Activated CD8-positive, alpha-beta memory T cell treated with anti-CD3 and anti-CD28 coated beads, Interleukin-2, amount 10 ng/mL, durations not matched to agents 7 days and 5 days (primary cell): ENCODE measurements around the gene SGCA. TPM values are rescaled to one million over a fixed set of nuclear protein-coding genes. Genes with fewer than 3 reads are reported as not detected.

Source experiments
- ATAC-seq: fragments of 150-1000 bp; cut with Tn5 transposase; one replicate; pipeline ENCODE4 v1.10.0; 2021; ENCODE audit warnings: moderate library complexity
- CTCF ChIA-PET: fragments of 350-600 bp; sonication (Branson Sonifier 250); formaldehyde crosslinking; loops from one replicate; lab custom pipeline; 2021; ENCODE audit warnings: antibody characterized with exemption; lab: Charles Lee
- DNase-seq: peaks from one replicate; pipeline ENCODE4 v3.0.0-alpha.2; 2020
- H3K27ac Mint-ChIP-seq: one replicate; pipeline ENCODE4 v1.8.0; 2021; ENCODE audit warnings: mild to moderate bottlenecking, mixed read lengths
- H3K27me3 Mint-ChIP-seq: one replicate; pipeline ENCODE4 v1.8.0; 2021; ENCODE audit warnings: mixed read lengths
- H3K36me3 Mint-ChIP-seq: one replicate; pipeline ENCODE4 v1.8.0; 2021; ENCODE audit warnings: mild to moderate bottlenecking, mixed read lengths
- H3K4me1 Mint-ChIP-seq: one replicate; pipeline ENCODE4 v1.8.0; 2021; ENCODE audit warnings: mixed read lengths
- H3K4me3 Mint-ChIP-seq: one replicate; pipeline ENCODE4 v1.8.0; 2021; ENCODE audit warnings: mild to moderate bottlenecking, moderate library complexity, mixed read lengths
- H3K9me3 Mint-ChIP-seq: one replicate; pipeline ENCODE4 v1.8.0; 2022; ENCODE audit warnings: low read depth, mixed read lengths
- total RNA-seq, 2 experiments: library from RNA; stranded (reverse); gene quantifications; one replicate each; pipeline ENCODE4 v1.2.3, GENCODE V29; 2021

Gene SGCA
- total RNA-seq, 2 experiments from 2014 or later: 0.23 TPM; not detected in 1

DNA sequence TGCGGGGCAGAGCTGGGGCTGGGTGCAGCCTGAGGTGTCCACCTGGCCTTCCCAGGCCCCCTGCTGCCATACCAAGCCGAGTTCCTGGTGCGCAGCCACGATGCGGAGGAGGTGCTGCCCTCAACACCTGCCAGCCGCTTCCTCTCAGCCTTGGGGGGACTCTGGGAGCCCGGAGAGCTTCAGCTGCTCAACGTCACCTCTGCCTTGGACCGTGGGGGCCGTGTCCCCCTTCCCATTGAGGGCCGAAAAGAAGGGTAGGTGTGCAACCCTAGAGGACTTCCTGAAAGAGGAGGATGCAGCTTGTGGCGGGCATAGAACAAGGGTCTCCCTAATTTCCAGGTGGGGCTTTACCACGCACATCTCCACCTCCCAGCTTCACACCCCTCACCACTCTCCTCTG, 2.5 kb downstream of the SGCA start:
- H3K9me3 Mint-ChIP-seq: no peaks in the 10 kb centered on the region
- H3K4me3 Mint-ChIP-seq: no peak overlapping the region
- ATAC-seq (no peak), DNase-seq (no peak)
- H3K27me3 Mint-ChIP-seq: no peaks in the 10 kb centered on the region
- peaks cover 22% of the 10 kb centered on the region for H3K4me1 Mint-ChIP-seq
- H3K27ac Mint-ChIP-seq: peak overlapping the region; percentile 47
- CTCF ChIA-PET: interaction anchor here (0.9 to 7.6 kb wide), 12 partner anchors 10 to 130 kb away, joined by 3 to 82 read pairs (median 5); partner anchors contain the start of genes COL1A1 and PPP1R9B
- no peaks in the 10 kb centered on the region for H3K36me3 Mint-ChIP-seq

GRCh38 chr17:50169121-50169764, 3.4 kb downstream of the SGCA start:
- H3K9me3 Mint-ChIP-seq: no peaks in the 10 kb centered on the region
- no peaks in the 10 kb centered on the region for H3K27me3 Mint-ChIP-seq
- DNase-seq (peak; percentile 75), ATAC-seq (peak; percentile 74)
- CTCF ChIA-PET: interaction anchor here (0.6 to 7.6 kb wide), 32 partner anchors 8 to 513 kb away, joined by 3 to 82 read pairs (median 6); partner anchors contain the start of genes COL1A1, PDK2, PPP1R9B and TMEM92
- H3K4me1 Mint-ChIP-seq: peaks cover 22% of the 10 kb centered on the region
- H3K27ac Mint-ChIP-seq: peak overlapping the region; percentile 47
- no peaks in the 10 kb centered on the region for H3K36me3 Mint-ChIP-seq
- H3K4me3 Mint-ChIP-seq: peak overlapping the region; percentile 11

- peaks cover 22% of the 10 kb centered on the region for H3K4me1 Mint-ChIP-seq
- CTCF ChIA-PET: interaction anchor here (0.6 to 7.6 kb wide), 32 partner anchors 8 to 512 kb away, joined by 3 to 82 read pairs (median 6); partner anchors contain the start of genes COL1A1, PDK2, PPP1R9B and TMEM92
- H3K36me3 Mint-ChIP-seq: no peaks in the 10 kb centered on the region
- H3K9me3 Mint-ChIP-seq: no peaks in the 10 kb centered on the region
- ATAC-seq (no peak), DNase-seq (no peak)
- H3K27ac Mint-ChIP-seq: no peak overlapping the region
- no peak overlapping the region for H3K4me3 Mint-ChIP-seq
- no peaks in the 10 kb centered on the region for H3K27me3 Mint-ChIP-seq
These were observed 4.2 kb downstream of the SGCA start for GRCh38 chr17:50169881-50170459.

DNA sequence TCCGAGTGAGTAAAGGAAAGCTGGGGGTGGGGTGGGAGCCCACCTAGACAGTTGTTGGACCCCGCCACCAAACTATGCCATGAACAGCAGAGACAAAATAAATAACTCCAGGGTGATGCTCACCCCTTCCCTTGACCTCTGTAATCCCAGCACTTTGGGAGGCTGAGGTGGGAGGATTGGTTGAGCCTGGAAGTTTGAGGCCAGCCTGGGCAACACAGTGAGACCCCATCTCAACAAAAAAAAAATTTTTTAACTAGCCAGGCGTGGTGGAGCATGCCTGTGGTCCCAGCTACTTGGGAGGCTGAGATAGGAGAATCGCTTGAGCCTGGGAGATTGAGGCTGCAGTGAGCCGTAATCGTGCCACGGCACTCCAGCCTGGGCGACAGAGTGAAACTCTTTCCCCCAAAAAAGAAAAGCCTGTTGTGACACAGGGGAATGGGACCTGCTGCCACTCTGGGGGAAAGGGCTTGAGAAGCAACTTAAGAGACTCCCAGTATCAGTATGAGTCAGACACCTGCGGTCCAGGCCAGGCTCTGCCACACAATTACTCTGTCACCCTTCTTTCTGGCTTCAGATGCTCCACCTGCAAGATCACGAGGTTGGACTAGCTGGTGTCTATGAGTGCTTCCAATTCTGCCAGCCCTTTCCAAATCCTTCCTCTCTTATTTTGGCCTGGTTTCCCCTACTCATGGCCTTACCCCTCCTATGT, 5.0 kb downstream of the SGCA start:
- CTCF ChIA-PET: interaction anchor here (0.6 to 7.6 kb wide), 11 partner anchors 9 to 128 kb away, joined by 3 to 82 read pairs (median 18); partner anchors contain the start of genes COL1A1, PDK2 and PPP1R9B
- no peaks in the 10 kb centered on the region for H3K36me3 Mint-ChIP-seq
- H3K9me3 Mint-ChIP-seq: no peaks in the 10 kb centered on the region
- H3K27me3 Mint-ChIP-seq: no peaks in the 10 kb centered on the region
- H3K4me3 Mint-ChIP-seq: no peak overlapping the region
- ATAC-seq: peak; percentile 81
- peaks cover 22% of the 10 kb centered on the region for H3K4me1 Mint-ChIP-seq
- H3K27ac Mint-ChIP-seq: no peak overlapping the region
- peak; percentile 83 for DNase-seq

DNA sequence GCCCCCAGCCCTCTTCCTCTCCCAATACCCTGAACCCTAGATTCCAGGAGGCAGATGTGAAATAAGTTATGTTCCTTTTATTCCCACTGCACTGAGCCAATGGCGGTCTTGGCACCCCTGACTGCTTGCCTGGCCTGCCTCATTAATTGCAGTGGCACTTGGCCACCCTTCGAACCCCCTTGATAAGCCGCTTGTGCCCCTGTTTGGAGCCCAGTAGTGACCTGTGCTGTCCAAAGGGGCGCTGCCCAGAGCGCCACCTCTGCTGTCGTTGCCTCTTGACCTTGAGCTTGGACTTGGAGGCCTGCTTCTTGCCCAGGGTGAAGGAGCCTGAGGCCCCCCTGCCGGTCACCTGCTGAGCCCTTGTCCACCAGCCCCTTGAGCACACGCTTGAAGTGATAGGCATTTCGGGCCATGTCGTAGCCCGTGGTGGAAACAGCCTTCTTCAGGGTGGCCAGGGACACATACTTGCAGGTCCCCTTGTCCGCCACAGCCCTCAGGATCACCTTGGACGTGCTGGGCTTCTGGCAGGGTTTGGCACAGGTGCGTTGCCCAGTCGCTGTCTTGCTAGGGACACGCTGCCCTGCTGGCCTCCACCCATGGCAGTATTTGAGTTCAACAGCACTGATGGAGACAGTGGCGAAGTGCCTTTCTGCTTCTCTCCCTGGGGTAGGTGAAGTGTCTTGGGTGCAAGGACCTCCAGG, 5.7 kb downstream of the SGCA start:
- CTCF ChIA-PET: interaction anchor here (0.6 to 7.6 kb wide), 9 partner anchors 10 to 128 kb away, joined by 3 to 82 read pairs (median 23); partner anchors contain the start of genes COL1A1, PDK2 and PPP1R9B
- Mint-ChIP-seq H3K27me3 (no peaks in the 10 kb centered on the region), H3K27ac (no peak overlapping the region), H3K4me3 (no peak overlapping the region), H3K9me3 (no peaks in the 10 kb centered on the region), H3K36me3 (no peaks in the 10 kb centered on the region), H3K4me1 (peaks cover 22% of the 10 kb centered on the region)
- DNase-seq (no peak), ATAC-seq (no peak)

DNA sequence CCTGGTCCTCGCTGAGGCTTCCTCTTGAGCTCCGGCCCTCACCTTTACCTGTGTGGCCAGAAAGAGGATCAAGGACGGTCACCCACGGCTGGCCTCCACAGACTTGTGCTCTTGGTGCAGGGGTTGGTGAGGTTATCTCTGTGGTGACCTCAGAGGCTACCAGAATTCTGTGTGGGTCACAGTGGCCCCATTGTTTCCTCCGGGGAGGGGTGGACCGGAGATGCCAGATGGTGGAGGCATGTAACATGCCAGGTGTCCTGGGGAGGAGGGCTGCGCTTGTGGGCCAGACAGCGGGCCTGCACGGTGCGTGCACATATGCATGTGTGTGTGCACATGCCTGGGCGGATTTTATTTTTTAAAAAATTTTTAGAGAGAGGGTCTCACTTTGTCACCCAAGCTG, 6.3 kb downstream of the SGCA start:
- Mint-ChIP-seq H3K27ac (no peak overlapping the region), H3K27me3 (peaks cover 2% of the 10 kb centered on the region), H3K4me3 (no peak overlapping the region), H3K4me1 (peaks cover 22% of the 10 kb centered on the region), H3K9me3 (no peaks in the 10 kb centered on the region), H3K36me3 (no peaks in the 10 kb centered on the region)
- ATAC-seq (no peak), DNase-seq (no peak)
- CTCF ChIA-PET: interaction anchor here (7.6 kb wide), 1 partner anchor 29 kb away, joined by 77 read pairs; the partner anchor contains the start of gene COL1A1

GRCh38 chr17:50172936-50173334, 7.1 kb downstream of the SGCA start:
- Mint-ChIP-seq H3K4me3 (no peak overlapping the region), H3K4me1 (peaks cover 22% of the 10 kb centered on the region), H3K27me3 (peaks cover 2% of the 10 kb centered on the region), H3K27ac (no peak overlapping the region), H3K36me3 (no peaks in the 10 kb centered on the region), H3K9me3 (no peaks in the 10 kb centered on the region)
- DNase-seq (no peak), ATAC-seq (no peak)
- CTCF ChIA-PET: interaction anchor here (1.1 to 7.6 kb wide), 3 partner anchors 12 to 28 kb away, joined by 9 to 77 read pairs (median 18); partner anchors contain the start of gene COL1A1

GRCh38 chr17:50173335-50173941, 7.6 kb downstream of the SGCA start:
- CTCF ChIA-PET: interaction anchor here (1.0 to 7.6 kb wide), 5 partner anchors 9 to 124 kb away, joined by 3 to 77 read pairs (median 9); partner anchors contain the start of gene COL1A1
- ATAC-seq (no peak), DNase-seq (no peak)
- H3K4me1 Mint-ChIP-seq: peaks cover 26% of the 10 kb centered on the region
- H3K4me3 Mint-ChIP-seq: no peak overlapping the region
- peaks cover 2% of the 10 kb centered on the region for H3K27me3 Mint-ChIP-seq
- no peaks in the 10 kb centered on the region for H3K36me3 Mint-ChIP-seq
- no peak overlapping the region for H3K27ac Mint-ChIP-seq
- no peaks in the 10 kb centered on the region for H3K9me3 Mint-ChIP-seq

DNA sequence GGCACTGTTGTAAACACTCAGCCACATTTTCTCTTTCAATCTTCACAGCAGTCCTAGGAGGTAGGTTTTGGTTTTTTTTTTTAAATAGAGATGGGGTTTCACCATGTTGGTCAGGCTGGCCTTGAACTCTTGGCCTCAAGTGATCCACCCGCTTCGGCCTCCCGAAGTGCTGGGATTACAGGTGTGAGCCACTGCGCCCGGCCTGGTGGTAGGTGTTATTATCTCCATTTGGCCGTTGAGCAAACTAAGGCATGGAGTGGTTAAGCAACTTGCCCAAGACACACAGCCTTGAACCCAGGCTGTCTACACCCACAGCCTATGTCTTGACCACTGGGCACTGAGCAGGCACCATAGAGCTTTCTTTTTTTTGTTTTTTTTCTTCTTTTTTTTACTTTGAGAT, 8.6 kb downstream of the SGCA start:
- no peak for ATAC-seq

DNA sequence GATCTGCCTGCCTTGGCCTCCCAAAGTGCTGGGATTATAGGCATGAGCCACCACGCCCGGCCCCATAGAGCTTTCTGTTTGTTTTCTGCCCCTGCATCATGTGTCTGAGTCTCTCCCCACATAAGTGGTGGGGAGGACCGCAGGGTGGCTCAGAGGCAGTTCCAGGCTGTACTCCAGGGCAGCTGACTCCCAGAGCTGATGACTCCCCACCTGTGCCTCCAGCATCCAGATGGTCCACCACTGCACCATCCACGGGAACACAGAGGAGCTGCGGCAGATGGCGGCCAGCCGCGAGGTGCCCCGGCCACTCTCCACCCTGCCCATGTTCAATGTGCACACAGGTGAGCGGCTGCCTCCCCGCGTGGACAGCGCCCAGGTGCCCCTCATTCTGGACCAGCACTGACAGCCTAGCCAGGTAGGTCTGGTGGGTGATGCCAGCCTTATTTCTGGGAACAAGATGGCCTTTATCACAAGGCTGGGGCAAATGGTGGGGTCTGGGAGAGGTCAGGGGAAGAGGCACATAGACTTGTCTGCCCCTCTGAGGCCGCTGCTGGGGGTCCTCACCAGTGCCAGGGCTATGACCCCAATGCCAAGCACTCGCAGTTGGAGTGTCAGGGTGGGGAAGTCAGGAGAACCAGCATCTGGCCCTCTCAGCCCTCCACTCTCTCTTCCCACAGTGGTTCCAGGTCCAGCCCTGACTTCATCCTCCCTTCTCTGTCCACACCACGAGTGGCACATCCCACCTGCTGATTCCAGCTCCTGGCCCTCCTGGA, 9.4 kb downstream of the SGCA start:
- no peaks in the 10 kb centered on the region for H3K36me3 Mint-ChIP-seq
- H3K4me1 Mint-ChIP-seq: peaks cover 14% of the 10 kb centered on the region
- H3K9me3 Mint-ChIP-seq: no peaks in the 10 kb centered on the region
- H3K4me3 Mint-ChIP-seq: no peak overlapping the region
- CTCF ChIA-PET: interaction anchor here (0.5 to 7.6 kb wide), 5 partner anchors 12 to 92 kb away, joined by 3 to 77 read pairs (median 4); partner anchors contain the start of gene COL1A1
- DNase-seq (no peak), ATAC-seq (no peak)
- H3K27ac Mint-ChIP-seq: no peak overlapping the region
- H3K27me3 Mint-ChIP-seq: peaks cover 2% of the 10 kb centered on the region

More for the DNA sequence above, 8.6 kb downstream of the SGCA start:
- Mint-ChIP-seq H3K4me3 (no peak overlapping the region), H3K9me3 (no peaks in the 10 kb centered on the region), H3K27ac (no peak overlapping the region), H3K27me3 (peaks cover 2% of the 10 kb centered on the region), H3K4me1 (peaks cover 17% of the 10 kb centered on the region), H3K36me3 (no peaks in the 10 kb centered on the region)
- DNase-seq: no peak
- CTCF ChIA-PET: interaction anchor here (1.0 to 7.6 kb wide), 6 partner anchors 10 to 123 kb away, joined by 3 to 77 read pairs (median 4); partner anchors contain the start of gene COL1A1

DNA sequence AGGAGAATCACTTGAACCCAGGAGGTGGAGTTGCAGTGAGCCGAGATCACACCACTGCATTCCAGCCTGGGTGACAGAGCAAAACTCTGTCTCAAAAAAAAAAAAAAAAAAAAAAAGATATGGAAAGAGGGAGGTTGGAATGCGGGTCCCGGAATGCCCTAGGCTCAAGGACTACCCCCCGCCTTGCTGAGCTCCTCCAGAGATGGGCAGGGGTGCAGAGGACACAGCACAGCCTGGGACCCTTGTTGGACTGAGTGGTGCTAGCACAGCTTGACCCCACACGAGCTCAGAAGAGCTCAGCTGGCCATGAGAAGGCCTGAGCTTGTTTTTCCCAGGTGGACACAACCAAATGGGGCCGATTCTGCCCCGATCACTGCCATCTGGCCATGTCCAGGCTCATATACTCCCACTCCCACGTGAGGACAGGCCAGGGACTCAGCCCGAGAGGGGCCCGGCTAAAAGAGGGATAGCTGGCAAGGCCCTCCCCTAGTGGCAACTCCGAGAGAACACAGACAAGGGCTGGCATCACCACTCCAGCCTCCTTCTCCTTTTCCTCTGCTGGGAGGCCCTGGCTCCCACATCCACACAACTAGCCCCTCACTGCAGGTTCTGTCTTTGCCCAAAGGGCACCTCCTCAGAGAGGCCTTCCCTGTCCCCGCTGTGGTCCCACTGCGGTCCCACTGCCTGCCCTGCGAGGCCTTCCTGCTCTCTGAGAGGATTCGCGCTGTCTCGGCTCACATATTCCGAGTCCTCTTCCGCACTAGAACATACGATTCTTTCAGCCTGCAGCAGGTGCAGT, 11.0 kb downstream of the SGCA start:
- no peak overlapping the region for H3K27ac Mint-ChIP-seq
- H3K27me3 Mint-ChIP-seq: peaks cover 2% of the 10 kb centered on the region
- H3K4me3 Mint-ChIP-seq: no peak overlapping the region
- CTCF ChIA-PET: interaction anchor here (1.0 to 5.6 kb wide), 5 partner anchors 8 to 23 kb away, joined by 3 to 25 read pairs (median 10); no protein-coding TSS in a partner anchor
- ATAC-seq (no peak), DNase-seq (no peak)
- no peaks in the 10 kb centered on the region for H3K9me3 Mint-ChIP-seq
- peaks cover 4% of the 10 kb centered on the region for H3K4me1 Mint-ChIP-seq
- H3K36me3 Mint-ChIP-seq: no peaks in the 10 kb centered on the region
